Measurements from ENCODE around the gene CCT3. TPM values are rescaled to one million over a fixed set of nuclear protein-coding genes. Genes with fewer than 3 reads are reported as not detected.
A peak's percentile ranks its signal among the peaks of the same experiment; 100 is the strongest.

The CCT3 gene
- total and polyA plus RNA-seq, 2 donors (not counting 1 experiment from before 2014, with no cell fraction given): 106 to 107 TPM

DNA sequence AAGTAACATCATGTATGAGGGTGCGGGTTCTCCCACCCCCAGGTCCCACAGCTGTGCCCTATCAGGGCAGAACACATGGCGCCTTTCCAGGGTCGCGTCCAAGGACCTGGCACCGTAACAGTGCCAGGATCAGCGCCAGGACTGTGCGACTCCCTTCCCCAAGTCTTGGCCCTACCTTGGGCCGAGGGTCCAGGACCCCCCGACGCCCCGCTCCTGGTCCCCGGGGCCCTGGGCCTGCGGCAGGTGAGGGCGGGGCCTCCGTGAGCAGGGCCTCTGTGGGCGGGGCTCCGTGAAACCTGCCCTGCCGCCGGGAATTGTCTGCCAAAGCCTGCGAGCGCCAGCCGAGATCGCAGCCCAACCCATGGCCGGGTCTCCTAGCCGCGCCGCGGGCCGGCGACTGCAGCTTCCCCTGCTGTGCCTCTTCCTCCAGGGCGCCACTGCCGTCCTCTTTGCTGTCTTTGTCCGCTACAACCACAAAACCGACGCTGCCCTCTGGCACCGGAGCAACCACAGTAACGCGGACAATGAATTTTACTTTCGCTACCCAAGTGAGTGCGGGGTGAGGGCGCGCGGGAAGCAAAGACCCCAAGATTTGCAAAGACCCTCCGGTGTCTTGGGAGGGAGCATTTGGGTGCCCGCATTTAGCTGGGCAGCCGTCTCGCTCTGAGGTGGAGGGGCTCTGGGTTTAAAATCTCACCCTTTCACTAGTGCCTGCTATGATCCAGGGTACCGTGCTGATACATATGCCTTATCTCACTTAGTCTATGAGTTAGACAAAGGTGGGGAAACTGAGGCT lies 31.0 kb upstream of the CCT3 start, which contains the start of gene RHBG:
Gene RHBG (plus strand): TSS at position 323 of the 796 bp plus-strand sequence. CDS start 39 bp downstream, at position 362.
- Histone ChIP-seq H3K9ac (ENCODE audit: low read length) (peak within 1 kb of the TSS; percentile 39), H3K9me3 (ENCODE audit: control extremely low read depth in 1 of 3, control insufficient read depth in 2 of 3, insufficient read depth in 1 of 3, low read length in 2 of 3) (no peaks in the 10 kb centered on the region), H3K4me3 (ENCODE audit: control extremely low read depth in 1 of 5, extremely low read depth in 1 of 5, insufficient read depth in 1 of 5, low read depth in 2 of 5, low read length in 4 of 5) (peak within 1 kb of the TSS in 4 of 5 experiments; percentile 13 to 43 (median 36)), H3K4me2 (replicated peaks; ENCODE audit: low read depth, low read length, poor library complexity, severe bottlenecking) (peak within 1 kb of the TSS; percentile 69), H3K27me3 (replicated peaks in 1 of 4; ENCODE audit: control extremely low read depth in 1 of 4, control insufficient read depth in 3 of 4, insufficient read depth in 4 of 4, low read length in 3 of 4) (peaks cover 0 to 58% (median 17%) of the 10 kb centered on the region in 4 experiments), H2AFZ (ENCODE audit: insufficient read depth, low read depth, low read length, poor library complexity, severe bottlenecking) (peak within 1 kb of the TSS; percentile 55), H4K20me1 (ENCODE audit: control insufficient read depth, insufficient read depth, low read length, poor library complexity, severe bottlenecking) (no peaks in the 10 kb centered on the region), H3K27ac (ENCODE audit: low read length in 2 of 2) (no peak within 1 kb of the TSS), H3K79me2 (ENCODE audit: control insufficient read depth, insufficient read depth, low read length) (no peaks in the 10 kb centered on the region), H3K4me1 (ENCODE audit: control insufficient read depth in 2 of 2, insufficient read depth in 2 of 2, low read length in 2 of 2) (peaks cover 9 to 10% of the 10 kb centered on the region in 2 donors), H3K36me3 (replicated peaks in 1 of 2; ENCODE audit: control extremely low read depth in 1 of 2, control insufficient read depth in 1 of 2, extremely low read depth in 1 of 2, insufficient read depth in 2 of 2, low read length in 1 of 2) (no peaks in the 10 kb centered on the region)
- peaks cover 57% of the 10 kb centered on the region for H3K27me3 Mint-ChIP-seq
- ATAC-seq (ENCODE audit: low read depth): peak; percentile 24
- peak; percentile 35 for DNase-seq
- TF ChIP-seq EZH2 (IDR thresholded peaks at IDR 0.05; ENCODE audit: borderline replicate concordance, insufficient read depth, low read depth, low read length, poor library complexity, severe bottlenecking): no peak
- TF ChIP-seq, protein P1, sequence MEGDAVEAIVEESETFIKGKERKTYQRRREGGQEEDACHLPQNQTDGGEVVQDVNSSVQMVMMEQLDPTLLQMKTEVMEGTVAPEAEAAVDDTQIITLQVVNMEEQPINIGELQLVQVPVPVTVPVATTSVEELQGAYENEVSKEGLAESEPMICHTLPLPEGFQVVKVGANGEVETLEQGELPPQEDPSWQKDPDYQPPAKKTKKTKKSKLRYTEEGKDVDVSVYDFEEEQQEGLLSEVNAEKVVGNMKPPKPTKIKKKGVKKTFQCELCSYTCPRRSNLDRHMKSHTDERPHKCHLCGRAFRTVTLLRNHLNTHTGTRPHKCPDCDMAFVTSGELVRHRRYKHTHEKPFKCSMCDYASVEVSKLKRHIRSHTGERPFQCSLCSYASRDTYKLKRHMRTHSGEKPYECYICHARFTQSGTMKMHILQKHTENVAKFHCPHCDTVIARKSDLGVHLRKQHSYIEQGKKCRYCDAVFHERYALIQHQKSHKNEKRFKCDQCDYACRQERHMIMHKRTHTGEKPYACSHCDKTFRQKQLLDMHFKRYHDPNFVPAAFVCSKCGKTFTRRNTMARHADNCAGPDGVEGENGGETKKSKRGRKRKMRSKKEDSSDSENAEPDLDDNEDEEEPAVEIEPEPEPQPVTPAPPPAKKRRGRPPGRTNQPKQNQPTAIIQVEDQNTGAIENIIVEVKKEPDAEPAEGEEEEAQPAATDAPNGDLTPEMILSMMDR (IDR thresholded peaks at IDR 0.05): no peak
- ChIA-PET POLR2A (no interaction called here), CTCF (no interaction called here)
- H3K4me3 Mint-ChIP-seq: peak within 1 kb of the TSS; percentile 83
- 12% methylated on average over 45 of the region's 48 CpGs for WGBS (ENCODE audit: insufficient coverage)
- peaks cover 4% of the 10 kb centered on the region for H3K4me1 Mint-ChIP-seq
- intact Hi-C loops (cut with micrococcal nuclease): no loop called here
- no peak within 1 kb of the TSS for H3K27ac Mint-ChIP-seq
- no peaks in the 10 kb centered on the region for H3K9me3 Mint-ChIP-seq (ENCODE audit: insufficient read depth)

DNA sequence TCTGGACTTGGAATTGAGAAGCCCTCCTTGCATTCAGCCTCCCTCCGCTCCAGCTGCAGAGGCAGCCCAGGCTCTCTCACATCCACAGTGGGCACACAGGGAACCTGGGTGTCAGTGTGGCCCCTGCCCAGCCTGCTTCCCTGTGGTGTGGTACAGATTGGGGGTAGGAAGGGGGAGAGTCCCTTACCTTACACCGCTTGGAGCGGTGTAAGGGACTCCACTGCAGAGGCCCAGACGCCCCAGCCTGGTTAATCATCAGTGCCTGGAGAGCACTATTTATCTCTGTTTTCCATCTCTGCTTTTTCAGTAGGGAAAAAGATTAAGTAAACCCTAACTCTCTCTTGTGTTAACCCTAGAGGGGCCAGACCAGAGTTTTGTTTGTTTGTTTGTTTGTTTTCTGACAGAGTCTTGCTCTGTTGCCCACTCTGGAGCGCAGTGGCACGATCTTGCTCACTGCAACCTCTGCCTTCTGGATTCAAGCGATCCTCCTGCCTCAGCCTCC lies 30.1 kb upstream of the CCT3 start:
- Mint-ChIP-seq H3K27ac (no peak overlapping the region), H3K9me3 (ENCODE audit: insufficient read depth) (no peaks in the 10 kb centered on the region), H3K4me1 (peaks cover 4% of the 10 kb centered on the region), H3K27me3 (peaks cover 61% of the 10 kb centered on the region), H3K4me3 (no peak overlapping the region)
- Histone ChIP-seq H3K4me2 (replicated peaks; ENCODE audit: low read depth, low read length, poor library complexity, severe bottlenecking) (no peak overlapping the region), H3K9me3 (ENCODE audit: control extremely low read depth in 1 of 3, control insufficient read depth in 2 of 3, insufficient read depth in 1 of 3, low read length in 2 of 3) (no peaks in the 10 kb centered on the region), H4K20me1 (ENCODE audit: control insufficient read depth, insufficient read depth, low read length, poor library complexity, severe bottlenecking) (no peaks in the 10 kb centered on the region), H3K27me3 (replicated peaks in 1 of 4; ENCODE audit: control extremely low read depth in 1 of 4, control insufficient read depth in 3 of 4, insufficient read depth in 4 of 4, low read length in 3 of 4) (peaks cover 0 to 60% (median 17%) of the 10 kb centered on the region in 4 experiments), H3K4me3 (ENCODE audit: control extremely low read depth in 1 of 5, extremely low read depth in 1 of 5, insufficient read depth in 1 of 5, low read depth in 2 of 5, low read length in 4 of 5) (no peak overlapping the region), H3K79me2 (ENCODE audit: control insufficient read depth, insufficient read depth, low read length) (no peaks in the 10 kb centered on the region), H3K36me3 (replicated peaks in 1 of 2; ENCODE audit: control extremely low read depth in 1 of 2, control insufficient read depth in 1 of 2, extremely low read depth in 1 of 2, insufficient read depth in 2 of 2, low read length in 1 of 2) (no peaks in the 10 kb centered on the region), H3K4me1 (ENCODE audit: control insufficient read depth in 2 of 2, insufficient read depth in 2 of 2, low read length in 2 of 2) (peaks cover 9 to 10% of the 10 kb centered on the region in 2 donors), H2AFZ (ENCODE audit: insufficient read depth, low read depth, low read length, poor library complexity, severe bottlenecking) (no peak overlapping the region), H3K9ac (ENCODE audit: low read length) (no peak overlapping the region), H3K27ac (ENCODE audit: low read length in 2 of 2) (no peak overlapping the region)
- TF ChIP-seq, protein P1 (IDR thresholded peaks at IDR 0.05): no peak
- TF ChIP-seq EZH2 (IDR thresholded peaks at IDR 0.05; ENCODE audit: borderline replicate concordance, insufficient read depth, low read depth, low read length, poor library complexity, severe bottlenecking): no peak
- DNase-seq (no peak), ATAC-seq (ENCODE audit: low read depth) (no peak)
- ChIA-PET POLR2A (no interaction called here), CTCF (interaction anchor here (0.6 kb wide), 1 partner anchor 321 kb away, joined by 4 read pairs; no protein-coding TSS in a partner anchor)
- intact Hi-C loops (cut with micrococcal nuclease): no loop called here
- 100% methylated on average over 2 of the region's 7 CpGs for WGBS (ENCODE audit: insufficient coverage)

Data from B cell (primary cell).